ENCODE results near the gene BMP8B. TPM values are rescaled to one million over a fixed set of nuclear protein-coding genes. Genes with fewer than 3 reads are reported as not detected.

The BMP8B gene
- total RNA-seq, 1 experiment from 2014 or later = 0.42 TPM

DNA sequence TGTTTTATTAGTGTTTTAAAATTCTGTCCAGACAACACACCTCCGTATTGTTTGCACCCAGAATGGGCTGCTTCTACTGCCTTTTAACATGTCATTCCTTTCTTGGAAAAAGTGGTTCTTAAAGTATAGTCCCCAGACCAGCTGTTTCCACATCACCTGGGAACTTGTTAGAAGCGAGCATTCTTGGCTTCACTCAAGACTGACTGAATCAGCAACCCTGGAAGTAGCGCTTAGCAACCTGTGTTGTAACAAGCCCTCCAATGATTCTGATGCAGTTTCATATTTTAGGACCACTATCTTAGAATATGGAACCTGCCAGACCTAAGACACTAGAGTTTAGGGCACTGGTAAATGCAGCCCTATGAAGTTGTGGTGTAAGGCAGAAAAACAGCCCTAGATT lies 55.9 kb downstream of the BMP8B start:
- Histone ChIP-seq H3K4me2 (ENCODE audit: insufficient read depth, insufficient read length, low read length) (no peak overlapping the region), H3K27me3 (ENCODE audit: insufficient read depth, low read length) (peaks cover 32% of the 10 kb centered on the region; the same call in 1 of the 2 replicates), H3T11ph (ENCODE audit: low read length) (no peak overlapping the region), H3K14ac (ENCODE audit: insufficient read depth, low read length) (no peak overlapping the region), H3K27ac (ENCODE audit: insufficient read length, low read depth, low read length) (no peak overlapping the region), H2BK5ac (ENCODE audit: insufficient read length, low read length) (no peak overlapping the region), H3K4ac (ENCODE audit: low read depth, low read length) (no peak overlapping the region), H2BK15ac (ENCODE audit: low read depth, low read length) (no peak overlapping the region), H4K20me1 (ENCODE audit: control insufficient read depth, insufficient read depth, insufficient read length) (no peaks in the 10 kb centered on the region), H3K9me3 (ENCODE audit: control insufficient read depth, low read depth, low read length) (no peaks in the 10 kb centered on the region), H3K56ac (ENCODE audit: insufficient read length, low read depth, low read length) (no peak overlapping the region), H4K5ac (ENCODE audit: insufficient read length, low read depth, low read length) (no peak overlapping the region), H3K23ac (ENCODE audit: insufficient read length, low read depth, low read length) (no peak overlapping the region), H4K91ac (ENCODE audit: insufficient read length, low read depth, low read length) (no peak overlapping the region), H2AFZ (ENCODE audit: low read length) (no peak overlapping the region), H3K4me1 (ENCODE audit: insufficient read depth, low read length) (no peaks in the 10 kb centered on the region), H3K79me2 (ENCODE audit: insufficient read depth, low read length) (no peaks in the 10 kb centered on the region), H3K79me1 (ENCODE audit: insufficient read depth, low read depth, low read length, poor library complexity, severe bottlenecking) (no peaks in the 10 kb centered on the region), H2BK120ac (ENCODE audit: low read depth, low read length, poor library complexity, severe bottlenecking) (no peak overlapping the region), H3K23me2 (ENCODE audit: insufficient read length, low read depth, low read length, poor library complexity, severe bottlenecking) (no peaks in the 10 kb centered on the region), H2BK20ac (ENCODE audit: low read depth, low read length, poor library complexity, severe bottlenecking) (no peak overlapping the region), H3K9ac (ENCODE audit: extremely low read depth, insufficient read length, low read length) (no peak overlapping the region), H2AK5ac (ENCODE audit: insufficient read length, low read length) (no peak overlapping the region), H4K8ac (replicated peaks; ENCODE audit: insufficient read length, low read depth, low read length) (no peak overlapping the region), H2BK12ac (ENCODE audit: insufficient read length, low read depth, low read length) (no peak overlapping the region), H3K18ac (ENCODE audit: insufficient read length, low read depth, low read length) (no peak overlapping the region)
- Mint-ChIP-seq H3K27ac (no peak overlapping the region), H3K4me1 (peaks cover 2% of the 10 kb centered on the region in 2 experiments; a peak in 2 of 4 replicates), H3K36me3 (ENCODE audit: insufficient read depth in 1 of 3, low read depth in 3 of 3) (no peaks in the 10 kb centered on the region), H3K4me3 (no peak overlapping the region), H3K27me3 (ENCODE audit: low read depth) (peaks cover 100% of the 10 kb centered on the region), H3K9me3 (no peaks in the 10 kb centered on the region; a peak in 1 of 5 replicates)
- TF ChIP-seq, protein P1, sequence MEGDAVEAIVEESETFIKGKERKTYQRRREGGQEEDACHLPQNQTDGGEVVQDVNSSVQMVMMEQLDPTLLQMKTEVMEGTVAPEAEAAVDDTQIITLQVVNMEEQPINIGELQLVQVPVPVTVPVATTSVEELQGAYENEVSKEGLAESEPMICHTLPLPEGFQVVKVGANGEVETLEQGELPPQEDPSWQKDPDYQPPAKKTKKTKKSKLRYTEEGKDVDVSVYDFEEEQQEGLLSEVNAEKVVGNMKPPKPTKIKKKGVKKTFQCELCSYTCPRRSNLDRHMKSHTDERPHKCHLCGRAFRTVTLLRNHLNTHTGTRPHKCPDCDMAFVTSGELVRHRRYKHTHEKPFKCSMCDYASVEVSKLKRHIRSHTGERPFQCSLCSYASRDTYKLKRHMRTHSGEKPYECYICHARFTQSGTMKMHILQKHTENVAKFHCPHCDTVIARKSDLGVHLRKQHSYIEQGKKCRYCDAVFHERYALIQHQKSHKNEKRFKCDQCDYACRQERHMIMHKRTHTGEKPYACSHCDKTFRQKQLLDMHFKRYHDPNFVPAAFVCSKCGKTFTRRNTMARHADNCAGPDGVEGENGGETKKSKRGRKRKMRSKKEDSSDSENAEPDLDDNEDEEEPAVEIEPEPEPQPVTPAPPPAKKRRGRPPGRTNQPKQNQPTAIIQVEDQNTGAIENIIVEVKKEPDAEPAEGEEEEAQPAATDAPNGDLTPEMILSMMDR (conservative IDR thresholded peaks at IDR 0.05) = no peak
- no peak for DNase-seq
- no CpG with 5 or more reads among the region's 3 CpGs for WGBS (ENCODE audit: extremely low coverage, insufficient read length, low lambda C conversion rate)

All from H9 (cell line).